SKM-1 (cell line): ENCODE results near the gene PTPRN2.

Experiments
- DNase-seq: peaks from one replicate; lab custom pipeline; 2025; ENCODE audit not compliant: unreplicated experiment; lab: John Stamatoyannopoulos, UW

Gene PTPRN2

GRCh38 chr7:158028290-158028941 is 559.2 kb downstream of the PTPRN2 start:
- no peak for DNase-seq

GRCh38 chr7:158027646-158028045 is 560.0 kb downstream of the PTPRN2 start:
- DNase-seq = no peak

DNA sequence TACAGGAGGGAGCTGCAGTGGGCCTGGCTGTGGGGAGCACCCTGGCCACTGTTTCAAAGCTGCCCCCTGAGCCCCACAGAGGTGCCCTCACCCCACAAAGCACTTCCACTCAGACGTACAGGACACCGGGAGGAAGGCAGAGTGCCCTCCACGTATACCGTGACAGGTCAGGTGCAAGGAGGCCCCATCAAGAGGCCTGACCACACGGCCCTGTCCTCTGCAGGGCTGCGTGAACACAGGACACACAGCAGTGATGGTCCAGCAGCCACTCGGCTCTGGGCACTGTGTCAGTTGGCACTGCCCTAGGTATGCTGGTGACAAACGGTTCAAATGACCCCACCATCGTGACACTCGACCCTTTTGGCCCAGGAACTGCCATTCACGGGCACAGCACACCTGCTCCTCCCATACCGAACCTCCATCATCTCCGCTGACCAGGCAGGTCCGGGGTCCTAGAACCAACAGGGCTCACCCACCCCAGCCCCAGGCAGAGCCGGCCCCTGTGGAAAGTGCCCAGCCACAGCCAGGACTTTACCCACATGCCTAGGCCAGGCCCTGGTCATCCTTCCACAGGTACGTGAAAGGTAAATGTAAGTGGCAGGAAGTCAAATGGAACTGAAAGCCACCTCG is 560.9 kb downstream of the PTPRN2 start:
- DNase-seq = no peak

GRCh38 chr7:158025686-158026600 is 561.7 kb downstream of the PTPRN2 start:
- DNase-seq = no peak

DNA sequence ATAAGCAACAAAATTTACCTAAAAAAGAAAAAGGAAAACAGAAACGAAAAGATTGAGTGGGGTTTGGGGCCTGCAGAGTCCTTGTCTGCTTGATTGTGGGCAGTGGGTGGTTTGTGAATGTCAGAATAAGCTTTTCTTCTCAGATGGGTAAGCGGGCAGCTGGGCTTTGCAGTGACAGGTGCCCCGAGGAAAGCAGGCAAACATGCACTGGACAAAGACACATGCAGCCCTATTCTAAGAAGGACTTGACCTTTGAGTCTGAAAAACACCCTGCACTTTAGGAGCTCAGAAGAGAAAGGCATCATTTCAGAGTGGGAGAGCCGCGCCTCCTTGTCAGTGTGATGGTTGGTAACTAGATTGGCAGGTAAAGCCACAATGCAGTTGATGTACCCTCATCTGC is 562.7 kb downstream of the PTPRN2 start:
- no peak for DNase-seq

DNA sequence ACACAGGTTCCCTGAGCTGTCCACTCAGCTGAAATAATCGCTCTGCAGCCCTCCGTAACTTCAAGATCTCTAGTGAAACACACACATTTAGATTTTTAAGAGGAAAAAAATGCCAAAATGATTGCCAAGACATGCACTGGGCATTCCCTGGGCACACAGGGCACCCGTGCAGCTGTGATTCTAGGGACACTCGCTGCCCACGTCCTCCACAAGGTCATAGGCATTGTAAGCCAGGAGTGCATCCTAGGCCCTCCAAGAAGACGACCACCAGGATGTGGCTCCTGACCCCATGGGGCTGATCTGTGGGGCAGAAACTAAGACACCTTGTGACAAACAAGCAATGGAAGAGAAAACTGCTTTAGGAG is 563.3 kb downstream of the PTPRN2 start:
- DNase-seq = no peak

- no peak for DNase-seq
These were observed 563.8 kb downstream of the PTPRN2 start for GRCh38 chr7:158023681-158024350.

DNA sequence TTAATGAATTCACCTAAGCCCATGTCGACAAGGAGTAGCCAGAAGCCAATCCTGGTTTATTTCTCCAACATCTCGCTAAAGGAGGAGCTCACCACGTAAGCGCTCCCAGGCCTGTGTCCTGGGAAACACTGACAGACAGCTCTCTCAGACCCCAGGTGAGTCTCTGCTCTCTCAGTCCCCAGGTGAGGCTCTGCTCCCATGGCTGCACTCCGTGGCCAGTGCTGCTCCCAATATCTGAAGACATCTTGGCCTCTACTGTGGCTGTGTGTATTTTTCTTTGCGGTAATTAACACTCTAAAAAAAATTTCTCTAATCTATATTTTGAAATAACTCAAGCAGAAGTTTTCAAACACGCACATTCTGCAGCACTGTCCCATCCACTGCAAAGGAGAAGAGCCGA is 564.5 kb downstream of the PTPRN2 start:
- DNase-seq = no peak

DNA sequence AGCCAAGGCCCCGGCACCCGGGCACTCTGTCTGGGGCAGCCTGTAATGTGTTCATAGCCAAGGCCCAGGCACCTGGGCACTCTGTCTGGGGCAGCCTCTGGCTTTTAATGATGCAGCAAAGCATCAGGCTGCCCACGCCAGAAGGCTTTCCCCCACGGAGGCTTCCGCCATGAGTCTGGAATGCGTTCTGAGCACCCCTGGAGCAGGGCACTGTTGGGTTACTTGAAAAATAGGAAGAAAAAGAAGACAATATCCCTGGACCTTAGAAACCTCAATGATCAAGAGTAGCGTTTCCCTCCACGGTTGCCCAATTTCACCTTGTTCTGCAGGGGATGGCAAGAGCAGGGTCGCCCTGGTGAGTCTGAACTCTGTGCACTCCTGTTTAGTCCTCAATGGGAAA is 565.0 kb downstream of the PTPRN2 start:
- no peak for DNase-seq

DNA sequence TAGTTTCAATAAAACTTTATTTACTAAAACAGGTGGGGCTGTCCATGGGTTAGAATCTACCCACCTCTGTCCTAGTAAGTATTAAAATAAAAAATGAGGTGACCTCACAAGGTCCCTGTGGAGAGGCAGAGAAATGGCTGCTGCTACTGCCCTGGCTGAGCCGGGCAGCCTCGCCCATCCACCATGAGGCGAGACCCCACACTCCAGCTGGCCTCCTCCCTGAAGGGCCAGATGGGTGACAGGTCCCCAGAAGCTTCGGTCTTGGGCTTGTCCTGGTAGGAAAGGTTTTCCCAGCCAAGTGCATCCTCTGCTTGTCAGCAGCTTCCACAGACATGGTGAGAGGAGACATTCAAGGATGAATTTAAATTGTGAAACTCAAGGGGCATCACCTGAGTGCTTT is 565.8 kb downstream of the PTPRN2 start:
- DNase-seq = no peak

DNA sequence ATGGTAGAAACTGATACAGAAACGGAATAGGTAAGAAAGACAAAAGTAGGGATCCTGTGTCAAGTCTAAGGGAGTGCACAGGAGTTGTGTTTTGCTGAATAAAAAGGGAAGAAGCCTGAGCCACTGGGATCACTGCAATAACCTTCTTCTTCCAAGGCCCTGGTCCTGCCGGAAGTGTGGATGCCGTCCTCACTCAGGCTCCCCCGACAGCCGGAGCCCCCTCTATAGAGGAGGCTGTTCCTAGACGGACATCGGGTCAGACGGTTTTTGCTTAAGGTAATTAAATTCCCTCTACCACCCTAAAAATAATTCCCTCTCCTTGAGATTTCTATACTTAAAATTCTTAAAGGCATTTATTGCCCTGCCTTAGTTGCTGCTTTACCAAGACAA is 566.9 kb downstream of the PTPRN2 start:
- DNase-seq = no peak

- no peak for DNase-seq
These were observed 567.6 kb downstream of the PTPRN2 start for GRCh38 chr7:158019726-158020705.

DNA sequence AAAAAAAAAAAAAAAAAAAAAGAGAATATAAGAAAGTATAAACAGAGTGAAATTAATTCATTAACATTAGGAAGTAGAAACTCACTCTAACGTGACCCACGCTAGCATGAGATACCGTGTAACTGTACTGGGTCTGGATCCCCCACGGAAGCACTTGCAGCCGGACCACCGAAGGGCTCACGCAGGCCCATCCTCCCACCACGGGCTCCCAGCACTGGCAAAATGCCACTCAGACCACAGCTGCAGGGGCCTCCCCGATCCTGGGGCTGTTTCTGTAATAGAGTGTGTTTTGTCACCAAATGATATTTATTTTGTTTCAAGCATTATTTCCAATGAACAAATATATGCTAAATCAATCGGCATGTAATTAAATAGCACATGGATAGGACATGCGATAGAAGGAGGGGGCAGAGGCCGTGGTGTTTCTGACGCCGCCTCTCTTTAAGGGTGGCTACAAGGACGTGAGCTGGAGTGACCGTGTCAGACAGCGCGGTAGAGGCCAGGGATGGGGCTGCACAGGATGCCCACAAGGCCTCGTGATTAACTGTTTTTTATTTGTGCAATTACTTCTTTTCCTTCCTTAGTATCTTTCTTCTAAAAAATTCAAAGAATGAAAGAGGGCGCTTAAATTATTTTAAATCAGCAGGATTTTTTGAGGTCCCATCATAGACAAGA is 568.5 kb downstream of the PTPRN2 start:
- DNase-seq = no peak

DNA sequence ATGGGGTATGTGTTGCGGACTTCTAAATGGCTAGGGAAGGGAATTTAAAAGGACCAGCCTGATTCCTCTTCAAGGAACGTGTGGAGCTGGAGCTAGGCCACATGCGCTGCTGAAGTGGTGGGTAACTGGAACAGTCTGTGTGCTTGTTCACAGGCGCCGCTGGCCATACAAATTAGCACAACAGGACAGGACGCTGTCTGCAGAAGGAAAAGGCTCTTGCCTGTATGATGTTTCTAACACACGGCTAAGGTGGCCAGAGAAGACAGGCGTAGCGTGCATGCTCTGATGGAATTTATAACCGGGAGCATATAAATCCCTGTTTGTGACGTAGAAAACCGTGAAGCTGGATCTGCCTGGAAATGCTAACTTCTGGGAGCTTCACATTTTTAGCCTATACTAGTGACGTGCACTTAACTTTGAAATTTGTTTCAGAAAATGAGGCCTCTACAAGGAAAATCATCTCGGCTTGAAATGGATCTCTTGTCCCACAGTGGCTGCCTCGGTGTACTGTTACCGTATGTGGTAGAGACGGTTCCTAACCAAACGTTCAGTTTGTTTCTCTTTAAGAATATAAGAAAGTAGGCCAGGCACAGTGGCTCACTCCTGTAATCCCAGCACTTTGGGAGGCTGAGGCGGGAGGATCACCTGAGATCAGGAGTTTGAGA is 569.4 kb downstream of the PTPRN2 start:
- no peak for DNase-seq

GRCh38 chr7:158017111-158018097 is 570.2 kb downstream of the PTPRN2 start:
- DNase-seq = no peak

DNA sequence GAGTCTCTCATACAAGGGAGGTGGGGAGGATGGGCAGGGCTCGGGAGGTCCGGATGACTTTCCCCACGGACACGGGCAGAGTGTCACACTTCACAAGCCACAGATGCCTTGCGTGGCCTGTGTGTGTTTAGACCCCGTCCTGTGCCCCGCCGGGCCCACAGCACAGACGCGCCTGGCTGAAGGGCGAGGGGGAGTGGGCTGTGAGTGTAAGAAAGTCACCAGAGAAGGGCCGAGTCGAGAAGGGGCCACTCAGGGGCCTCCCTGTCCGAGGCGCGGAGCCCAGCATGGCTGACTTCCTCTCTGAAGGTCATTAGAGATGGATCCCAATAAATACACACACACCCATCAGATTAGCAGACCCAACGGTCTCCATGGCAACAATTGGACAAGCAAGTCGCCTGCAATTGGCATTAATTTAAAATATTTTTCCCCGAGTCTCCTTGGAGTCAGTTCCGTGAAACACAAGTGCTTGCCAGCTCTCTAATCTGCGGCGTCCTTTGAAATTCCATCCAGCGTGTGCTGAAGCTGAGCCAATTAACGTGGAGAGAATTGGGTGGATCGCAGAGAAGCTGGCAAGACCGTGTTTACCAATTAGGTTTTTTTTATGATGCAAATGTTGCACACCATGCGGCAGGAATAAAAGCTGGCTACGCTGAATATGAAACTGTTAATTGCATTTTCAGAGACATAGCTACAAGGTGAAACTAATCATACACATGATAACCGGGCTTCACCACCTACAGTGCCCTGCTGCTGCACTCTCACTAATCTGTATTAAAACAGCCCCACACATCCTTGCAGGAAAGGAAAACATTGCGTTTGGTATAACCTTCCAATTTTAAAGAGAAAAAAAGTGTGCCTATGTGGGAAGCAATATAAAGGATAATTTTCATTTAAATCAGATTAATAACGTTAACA is 571.2 kb downstream of the PTPRN2 start:
- DNase-seq = no peak
